Esophagus mucosa (tissue), 1 donor: ENCODE results near the gene JAKMIP1. TPM values are rescaled to one million over a fixed set of nuclear protein-coding genes. Genes with fewer than 3 reads are reported as not detected.
"Not testable (repeated sequence)": the region's sequence is repeated elsewhere in the genome, so short reads cannot be mapped to it uniquely, and the experiment has no call there.

ENCODE experiments used
- ATAC-seq: fragments of 200-7000 bp; cut with Tn5 transposase; one replicate; pipeline ENCODE4 v1.9.1; 2020
- total RNA-seq: library from RNA; stranded (reverse); gene quantifications from one replicate; pipeline ENCODE4 v1.2.4, GENCODE V29; 2023
- donor health status: DM: yes; HTN: yes; CAD: no.

The JAKMIP1 gene
- total RNA-seq, 1 donor from 2014 or later = not detected

DNA sequence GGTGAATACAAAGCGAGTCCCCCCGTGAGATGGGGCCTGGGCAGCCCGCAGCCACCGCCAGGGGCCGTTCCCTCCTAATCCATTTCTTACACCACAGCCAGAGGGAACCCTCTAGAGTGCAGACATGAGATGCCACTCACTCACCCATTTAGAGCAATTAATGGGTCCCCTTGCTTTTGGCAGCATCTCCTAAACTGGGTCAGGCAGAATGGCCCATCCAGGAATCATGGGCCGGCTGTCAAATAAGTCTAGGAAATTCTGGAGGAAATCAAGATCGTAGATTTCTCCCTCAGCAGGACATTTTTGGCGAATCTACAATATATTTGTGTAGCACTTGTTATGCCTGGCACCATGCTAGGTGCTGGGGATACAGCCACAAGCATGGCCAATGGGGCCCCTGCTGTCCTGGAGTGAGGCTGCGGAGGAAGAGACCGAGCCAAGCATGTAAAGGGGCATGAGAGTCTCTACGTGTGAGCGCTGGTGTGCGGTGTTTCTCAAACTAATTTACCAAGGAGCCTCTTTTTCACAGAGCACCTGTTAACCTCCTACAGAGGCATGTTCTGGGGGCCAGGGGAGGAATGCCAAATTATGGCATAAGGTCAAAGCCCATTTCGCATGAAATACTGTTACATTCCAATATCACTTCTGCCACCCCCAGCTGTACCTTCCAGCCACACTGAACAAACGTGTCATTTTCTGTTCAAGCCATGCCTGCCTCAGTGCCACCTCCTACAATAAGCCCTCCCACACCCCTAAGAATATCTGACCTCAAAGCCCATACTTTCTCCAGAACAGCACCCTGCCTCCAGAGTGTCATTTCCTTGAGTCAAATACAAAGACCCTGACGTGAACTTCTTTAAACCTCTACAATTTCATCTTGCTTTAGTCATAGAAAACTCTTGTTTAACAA is 28.1 kb upstream of the JAKMIP1 start:
- ATAC-seq = no peak

DNA sequence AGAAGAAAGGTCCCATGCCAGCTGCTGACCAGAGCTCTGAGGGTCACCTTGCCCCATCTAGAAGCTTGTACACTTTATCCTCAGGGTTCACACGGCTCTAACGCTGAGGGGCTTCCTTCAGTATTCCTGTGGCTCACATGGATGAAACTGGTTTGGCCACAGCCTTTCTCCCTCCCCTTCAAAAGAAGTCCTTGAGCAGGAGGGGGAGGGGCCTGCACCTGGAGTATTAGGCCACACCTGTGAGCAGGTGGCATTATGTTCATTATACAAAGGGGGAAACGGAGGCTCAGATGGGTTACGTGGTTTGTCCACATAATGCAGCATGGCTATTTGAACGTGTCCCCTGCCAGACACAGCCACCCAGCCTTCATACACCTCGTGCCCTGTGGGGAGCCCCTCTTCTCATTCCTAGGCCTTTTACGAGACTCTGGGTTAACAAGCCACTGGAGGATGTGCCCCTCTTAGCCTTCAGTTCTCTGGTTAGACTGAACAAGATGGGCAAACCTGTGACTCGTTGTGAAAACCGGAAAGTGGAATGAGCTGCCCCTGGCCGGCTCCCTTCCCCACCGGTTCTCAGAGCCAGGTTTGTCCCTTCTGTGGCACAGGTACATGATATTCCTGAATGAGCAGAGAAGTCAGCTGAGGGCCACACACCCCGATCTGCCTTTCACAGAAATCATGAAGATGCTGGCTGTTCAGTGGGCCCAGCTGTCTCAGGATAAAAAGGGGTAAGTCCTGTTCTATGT is 27.2 kb upstream of the JAKMIP1 start:
- no peak for ATAC-seq

- ATAC-seq = no peak
Observed at GRCh38 chr4:6226506-6226905, 26.2 kb upstream of the JAKMIP1 start.

- no peak for ATAC-seq
Observed at GRCh38 chr4:6225469-6225868, 25.1 kb upstream of the JAKMIP1 start.

GRCh38 chr4:6224735-6225134 is 24.4 kb upstream of the JAKMIP1 start:
- ATAC-seq = no peak

DNA sequence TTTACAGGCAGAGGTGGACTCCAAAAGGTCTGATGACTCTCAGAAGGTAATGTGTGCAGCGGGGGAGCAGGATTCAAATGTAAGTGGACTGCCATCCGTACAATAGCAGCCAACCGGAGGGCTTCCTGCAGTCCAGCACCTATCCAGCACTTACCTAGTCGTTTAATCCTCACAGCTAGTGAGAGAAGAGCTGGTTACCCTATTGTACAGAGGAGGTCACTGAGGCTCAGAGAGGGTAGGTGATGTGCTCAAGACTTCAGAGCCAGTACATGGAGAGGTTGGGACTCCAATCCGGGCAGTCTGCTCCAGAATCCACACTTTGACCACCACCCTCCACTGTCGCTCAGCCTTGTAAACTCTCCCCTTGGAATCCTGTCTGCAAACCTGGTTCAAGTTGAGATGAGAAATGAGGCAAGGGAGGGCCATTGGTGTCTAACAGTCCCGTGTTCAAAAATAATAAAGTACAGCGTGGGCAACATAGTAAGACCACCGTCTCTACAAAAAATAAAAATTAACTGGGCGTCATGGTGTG is 22.5 kb upstream of the JAKMIP1 start:
- no peak for ATAC-seq

- ATAC-seq = peak; percentile 65
Observed at GRCh38 chr4:6221851-6222760, 21.8 kb upstream of the JAKMIP1 start.

GRCh38 chr4:6221301-6221850 is 21.0 kb upstream of the JAKMIP1 start:
- no peak for ATAC-seq

GRCh38 chr4:6217716-6218381 is 17.5 kb upstream of the JAKMIP1 start:
- no peak for ATAC-seq

DNA sequence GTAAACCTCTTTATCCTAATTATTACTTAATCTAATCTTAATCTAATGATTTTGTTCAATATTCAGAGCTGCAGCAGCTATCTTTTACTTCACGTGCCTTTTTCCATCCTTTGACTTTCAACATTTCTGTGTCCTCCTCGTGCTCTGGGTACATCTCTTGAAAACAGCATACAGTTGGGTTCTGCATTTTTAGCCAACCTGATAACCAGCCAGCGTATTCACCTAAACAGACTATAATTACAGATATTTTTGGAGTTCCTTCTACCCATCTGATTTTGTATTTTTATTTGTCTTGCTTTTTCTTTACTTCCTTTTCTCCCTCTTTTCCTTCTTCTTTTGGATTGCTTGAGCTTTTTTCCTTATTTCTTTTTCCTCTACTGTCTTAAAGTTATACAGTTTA is 16.2 kb upstream of the JAKMIP1 start:
- no peak for ATAC-seq

DNA sequence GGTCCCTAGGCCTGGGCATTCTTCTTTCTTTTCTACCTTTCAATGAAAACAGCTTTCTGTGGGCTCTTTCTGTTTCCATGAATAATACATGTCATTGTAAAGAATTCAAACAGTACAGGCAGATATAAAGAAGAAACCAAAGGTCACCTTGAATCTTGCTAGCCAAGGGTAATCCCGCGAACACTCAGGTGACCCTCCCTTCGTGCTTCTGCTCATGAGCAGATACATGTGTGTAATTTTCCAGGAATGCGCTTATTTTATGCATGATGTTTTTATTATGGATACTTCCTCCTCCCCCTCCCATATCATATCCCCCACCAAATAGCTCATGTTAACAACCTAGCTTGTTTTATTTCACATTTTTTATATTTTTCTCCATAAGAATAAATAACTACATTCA is 9.6 kb upstream of the JAKMIP1 start:
- ATAC-seq = no peak

- ATAC-seq = not testable (repeated sequence)
Observed at GRCh38 chr4:6209291-6209690, 8.9 kb upstream of the JAKMIP1 start.

DNA sequence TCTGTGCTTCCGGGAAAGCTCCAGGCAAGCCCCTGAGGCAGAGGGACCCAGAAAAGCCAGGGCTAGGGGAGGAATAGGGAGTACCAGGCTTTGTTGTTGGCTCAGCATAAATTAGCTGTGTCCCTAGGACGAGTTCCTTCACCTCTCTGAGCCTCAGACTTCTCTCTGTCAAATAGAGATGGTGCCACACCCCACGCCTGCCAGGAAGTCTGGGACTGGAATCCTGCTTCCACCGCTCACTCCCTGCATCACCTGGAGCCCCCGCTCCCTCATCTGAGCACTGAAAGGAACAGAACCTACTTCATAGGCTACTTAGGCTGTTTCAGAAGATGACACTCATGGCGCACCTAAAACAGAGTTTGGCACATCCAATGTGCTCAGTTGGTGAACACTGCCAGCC is 8.1 kb upstream of the JAKMIP1 start:
- no peak for ATAC-seq

DNA sequence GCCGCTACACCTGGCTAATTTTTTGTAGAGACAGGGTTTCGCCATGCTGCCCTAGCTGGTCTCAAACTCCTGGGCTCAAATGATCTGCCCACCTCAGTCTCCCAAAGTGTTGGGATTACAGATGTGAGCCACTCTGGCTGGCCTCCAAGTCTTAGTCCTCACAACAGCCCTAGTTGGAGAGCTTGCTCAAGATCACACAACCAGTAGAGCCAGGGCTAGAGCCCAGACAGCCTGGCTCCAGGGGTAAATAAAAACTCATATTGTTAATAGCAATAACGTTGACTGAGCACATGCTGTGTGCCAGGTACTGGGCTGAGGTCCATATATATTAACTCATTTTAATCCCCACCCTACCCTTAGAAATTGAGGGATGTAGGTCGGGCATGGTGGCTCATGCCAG is 7.3 kb upstream of the JAKMIP1 start:
- ATAC-seq = no peak

- ATAC-seq = no peak
Observed at GRCh38 chr4:6206771-6207290, 6.5 kb upstream of the JAKMIP1 start.

- no peak for ATAC-seq
Observed at GRCh38 chr4:6205973-6206372, 5.6 kb upstream of the JAKMIP1 start.

DNA sequence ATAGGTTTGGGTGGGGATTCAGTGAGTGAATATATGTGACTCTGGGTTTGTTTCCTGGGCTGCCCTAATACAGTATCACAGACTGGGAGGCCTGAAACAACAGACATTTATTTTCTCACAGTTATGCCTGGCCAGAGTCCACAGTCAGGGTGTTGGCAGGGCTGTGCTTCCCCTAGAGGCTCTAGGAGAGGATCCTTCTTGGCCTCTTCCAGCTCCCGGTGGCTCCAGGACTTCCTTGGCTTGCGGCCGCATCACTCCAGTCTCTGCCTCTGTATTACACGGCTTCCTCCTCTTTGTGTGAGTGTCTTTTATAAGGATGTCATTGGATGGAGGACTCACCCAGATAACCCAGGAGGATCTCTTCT is 5.2 kb upstream of the JAKMIP1 start:
- no peak for ATAC-seq

DNA sequence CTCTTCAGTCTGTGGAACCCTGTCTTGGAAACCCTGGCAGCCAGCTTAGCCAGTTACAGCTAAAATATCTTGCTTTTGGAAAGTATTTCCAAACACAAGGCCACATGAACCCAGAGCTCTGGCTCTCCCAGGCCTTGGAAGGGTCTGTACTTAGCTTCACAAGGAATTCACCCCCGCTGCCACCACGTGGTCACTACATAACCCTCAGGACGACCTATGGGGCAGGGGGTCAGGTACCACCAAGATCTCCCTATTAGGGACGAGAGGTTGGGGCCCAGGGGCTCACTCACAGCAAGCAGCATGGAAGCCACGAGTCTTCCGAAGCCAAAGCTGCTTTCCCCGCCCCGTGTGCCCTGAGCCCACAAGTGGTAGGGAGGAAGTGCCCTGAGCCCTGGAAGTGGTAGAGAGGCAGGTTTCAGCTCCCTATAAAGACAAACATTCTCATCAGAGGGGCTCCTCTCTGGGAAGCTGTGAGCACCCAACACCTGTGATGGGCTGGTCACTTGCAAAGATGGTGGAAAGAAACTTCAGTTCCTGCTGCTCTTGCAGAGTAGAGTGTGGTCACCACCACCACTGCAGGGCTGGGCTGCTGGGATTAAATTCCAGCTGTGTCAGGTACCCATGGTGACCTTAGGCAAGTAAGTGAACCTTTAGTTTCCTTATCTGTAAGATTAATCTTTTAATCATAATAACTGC is 4.7 kb upstream of the JAKMIP1 start:
- ATAC-seq = no peak

DNA sequence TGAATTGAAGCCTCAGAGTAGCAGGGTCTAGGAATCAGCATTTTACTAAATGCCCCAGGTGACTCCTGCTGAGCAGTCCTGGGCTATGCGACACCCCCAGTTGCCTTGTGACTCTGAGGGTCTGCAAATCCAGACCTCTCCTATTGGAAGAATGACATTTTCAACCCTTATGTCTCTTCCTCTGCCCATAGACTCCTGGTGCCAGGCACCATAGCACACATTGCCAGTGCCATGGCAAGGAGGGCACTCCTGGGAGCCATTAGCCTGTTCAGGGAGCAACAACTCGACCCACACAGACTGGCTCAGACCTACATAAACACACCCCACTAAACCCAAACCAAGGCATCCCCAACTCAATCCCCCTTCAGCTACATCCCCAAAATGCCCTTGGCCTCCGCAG is 3.7 kb upstream of the JAKMIP1 start:
- no peak for ATAC-seq

DNA sequence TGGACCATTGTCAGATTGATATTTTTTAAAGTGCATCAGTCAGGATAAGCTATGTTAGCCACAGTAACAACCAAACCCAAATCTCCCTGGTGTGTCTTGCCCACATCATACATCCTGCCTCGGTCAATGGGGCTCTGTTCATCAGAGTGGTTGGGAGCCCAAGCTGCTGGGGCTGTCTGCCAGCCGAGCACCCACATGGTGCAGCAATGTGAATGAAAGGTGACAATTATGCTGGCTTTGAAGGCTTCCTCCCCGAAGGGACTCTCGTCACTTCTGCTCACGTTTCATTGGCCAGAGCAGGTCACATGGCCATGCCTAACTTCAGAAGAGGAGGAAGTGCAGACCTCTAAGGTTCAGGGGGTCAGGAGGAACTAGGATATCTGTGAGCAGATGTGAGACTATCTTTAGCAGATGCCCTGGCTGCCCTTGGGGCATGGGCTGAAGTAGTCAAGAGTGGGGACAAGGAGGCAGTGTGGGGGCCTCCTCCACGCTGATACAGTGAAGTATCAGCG is 1.3 kb upstream of the JAKMIP1 start:
- no peak for ATAC-seq

DNA sequence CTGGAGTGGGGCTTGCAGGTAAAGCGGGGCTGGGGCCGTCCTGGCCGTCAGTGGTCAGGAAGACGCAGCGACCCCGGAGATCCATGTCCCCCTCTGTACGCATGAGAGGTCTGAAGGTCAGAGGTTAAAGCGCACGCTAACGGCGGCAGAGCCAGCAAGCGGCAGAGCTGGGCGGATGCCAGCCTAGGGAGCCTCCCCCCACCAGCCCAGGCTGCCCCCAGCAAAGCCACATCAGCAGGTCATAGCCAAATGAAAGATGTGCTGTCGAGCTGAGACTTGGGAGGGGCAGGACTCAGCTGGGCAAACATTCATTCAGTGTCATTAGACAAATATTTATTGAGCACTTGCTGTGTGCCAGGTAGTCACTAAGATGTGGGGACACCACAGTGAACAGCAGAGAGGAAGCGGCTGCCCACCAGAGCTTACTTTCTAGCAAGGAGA is 593 bp upstream of the JAKMIP1 start:
- no peak for ATAC-seq
